Endothelial cell (in vitro differentiated cells): ENCODE data around the gene LAMA1. TPM values are rescaled to one million over a fixed set of nuclear protein-coding genes. Genes with fewer than 3 reads are reported as not detected.
"Not testable (repeated sequence)": the region's sequence is repeated elsewhere in the genome, so short reads cannot be mapped to it uniquely, and the experiment has no call there.

Source experiments
- DNase-seq: peaks from one replicate; pipeline ENCODE4 v3.0.0; 2021; ENCODE audit warnings: low spot score
- H3K27ac Mint-ChIP-seq: one replicate; pipeline ENCODE4 v1.8.0; 2021; ENCODE audit warnings: mixed read lengths, inconsistent platforms; ENCODE audit not compliant: unreplicated experiment
- H3K27me3 Mint-ChIP-seq: one replicate; pipeline ENCODE4 v1.8.0; 2021; ENCODE audit warnings: mild to moderate bottlenecking, moderate library complexity, mixed read lengths, inconsistent platforms; ENCODE audit not compliant: unreplicated experiment
- H3K36me3 Mint-ChIP-seq: one replicate; pipeline ENCODE4 v1.8.0; 2021; ENCODE audit warnings: mild to moderate bottlenecking, low read depth, mixed read lengths, inconsistent platforms; ENCODE audit not compliant: unreplicated experiment
- H3K4me1 Mint-ChIP-seq: one replicate; pipeline ENCODE4 v1.8.0; 2021; ENCODE audit warnings: mild to moderate bottlenecking, mixed read lengths, inconsistent platforms; ENCODE audit not compliant: unreplicated experiment
- H3K4me3 Mint-ChIP-seq: one replicate; pipeline ENCODE4 v1.8.0; 2021; ENCODE audit warnings: mild to moderate bottlenecking, mixed read lengths, inconsistent platforms; ENCODE audit not compliant: unreplicated experiment
- H3K9me3 Mint-ChIP-seq: one replicate; pipeline ENCODE4 v1.8.0; 2021; ENCODE audit warnings: mixed read lengths, inconsistent platforms; ENCODE audit not compliant: unreplicated experiment
- CTCF ChIP-seq: fragments of 200-600 bp; sonication (generic); IDR thresholded peaks from one replicate; pipeline ENCODE4 v1.5.0; 2021; ENCODE audit warnings: antibody characterized with exemption; ENCODE audit not compliant: unreplicated experiment
- total RNA-seq: library from RNA; stranded (reverse); fragmentation: NEBNext Ultra II Directional; extraction: Animal tissue kit (Norgen Biotek cat#: 25700); gene quantifications from one replicate; pipeline ENCODE4 v1.2.1, GENCODE V29; 2021; ENCODE audit not compliant: unreplicated experiment

Gene LAMA1
- total RNA-seq, 1 donor from 2014 or later = 8.7 TPM

DNA sequence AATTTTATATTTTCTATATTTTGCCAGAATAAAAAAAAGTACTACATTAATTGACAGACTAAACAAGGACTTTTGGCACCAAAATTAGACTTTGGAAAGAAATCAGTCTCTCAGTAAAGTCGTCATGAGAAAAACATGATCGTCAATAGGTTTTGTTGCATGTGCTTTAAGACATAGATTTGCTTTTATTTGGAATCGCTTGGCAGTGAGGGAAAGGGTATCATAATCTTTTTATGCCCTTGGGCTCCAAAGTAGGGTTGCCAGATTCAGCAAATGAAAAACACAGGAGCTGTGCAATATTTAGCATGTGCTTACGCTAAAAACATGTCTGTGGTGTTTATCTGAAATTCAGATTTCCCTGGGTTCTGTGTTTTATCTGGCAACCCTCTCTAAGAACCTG is 177.6 kb downstream of the LAMA1 start:
- no peaks in the 10 kb centered on the region for H3K36me3 Mint-ChIP-seq
- DNase-seq = no peak
- no peak overlapping the region for H3K4me3 Mint-ChIP-seq
- H3K9me3 Mint-ChIP-seq = no peaks in the 10 kb centered on the region
- H3K27me3 Mint-ChIP-seq = no peaks in the 10 kb centered on the region
- no peak overlapping the region for H3K27ac Mint-ChIP-seq
- peaks cover 30% of the 10 kb centered on the region for H3K4me1 Mint-ChIP-seq
- TF ChIP-seq CTCF = no peak

- H3K27ac Mint-ChIP-seq, H3K9me3 Mint-ChIP-seq, H3K27me3 Mint-ChIP-seq, DNase-seq, H3K36me3 Mint-ChIP-seq, H3K4me3 Mint-ChIP-seq: not testable (repeated sequence)
- peaks cover 32% of the 10 kb centered on the region for H3K4me1 Mint-ChIP-seq
Measured at GRCh38 chr18:6938403-6938802, 179.2 kb downstream of the LAMA1 start.

DNA sequence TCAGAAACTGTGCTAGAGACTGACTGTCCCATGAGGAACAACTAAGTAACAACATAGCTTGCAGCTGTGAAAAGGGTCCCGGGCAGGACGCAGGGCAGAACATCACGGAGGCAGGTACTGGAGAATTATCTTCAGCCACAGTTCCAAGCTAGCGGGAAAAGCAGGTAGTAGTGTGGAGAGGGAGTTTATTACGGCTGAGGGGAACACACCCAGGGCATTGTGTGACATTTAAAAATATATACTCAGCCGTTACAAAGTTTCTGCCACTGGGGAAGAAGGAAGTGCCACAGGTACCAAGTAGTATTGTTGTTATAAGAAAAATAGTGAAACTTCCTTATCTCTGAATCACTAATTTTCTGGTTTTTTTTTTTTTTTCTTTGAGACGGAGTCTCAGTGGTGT is 179.6 kb downstream of the LAMA1 start:
- Mint-ChIP-seq H3K36me3 (no peaks in the 10 kb centered on the region), H3K27ac (peak overlapping the region; percentile 87), H3K4me1 (peaks cover 32% of the 10 kb centered on the region), H3K4me3 (no peak overlapping the region), H3K9me3 (no peaks in the 10 kb centered on the region), H3K27me3 (no peaks in the 10 kb centered on the region)
- DNase-seq = no peak
- no peak for TF ChIP-seq CTCF

DNA sequence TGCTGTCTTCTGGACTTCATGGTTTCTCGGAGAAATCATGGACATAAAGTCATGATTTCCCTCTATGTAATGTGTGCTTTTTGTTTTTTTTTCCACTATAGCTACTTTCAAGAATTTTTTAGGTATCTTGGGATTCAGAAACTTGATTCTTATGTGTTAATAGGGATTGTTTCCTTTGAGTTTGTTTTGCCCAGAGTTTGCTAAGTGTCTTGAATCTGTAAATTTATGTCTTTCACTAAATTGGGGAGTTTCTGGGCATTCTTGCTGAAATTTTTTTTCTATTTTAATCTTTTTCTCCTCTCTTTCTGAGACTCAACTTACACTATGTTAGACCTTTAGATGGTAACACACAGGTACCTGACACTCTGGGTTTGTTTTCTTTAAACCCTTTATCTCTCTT is 182.7 kb downstream of the LAMA1 start:
- Mint-ChIP-seq H3K27ac (no peak overlapping the region), H3K27me3 (no peaks in the 10 kb centered on the region), H3K9me3 (no peaks in the 10 kb centered on the region), H3K36me3 (no peaks in the 10 kb centered on the region), H3K4me1 (peaks cover 45% of the 10 kb centered on the region), H3K4me3 (no peak overlapping the region)
- no peak for DNase-seq
- no peak for TF ChIP-seq CTCF

- TF ChIP-seq CTCF = no peak
- Mint-ChIP-seq H3K9me3 (no peaks in the 10 kb centered on the region), H3K4me1 (peaks cover 47% of the 10 kb centered on the region), H3K27me3 (no peaks in the 10 kb centered on the region), H3K36me3 (no peaks in the 10 kb centered on the region), H3K27ac (no peak overlapping the region), H3K4me3 (no peak overlapping the region)
- no peak for DNase-seq
Measured at GRCh38 chr18:6929370-6930102, 188.1 kb downstream of the LAMA1 start.
